Mesenteric fat pad (tissue), 1 donor: ENCODE results near the gene TXNDC8. TPM values are rescaled to one million over a fixed set of nuclear protein-coding genes. Genes with fewer than 3 reads are reported as not detected.

Experiments used
- total RNA-seq: library from RNA; stranded (reverse); fragmentation: NEBNext Ultra II Directional; extraction: Animal tissue kit (Norgen Biotek cat#: 25700); gene quantifications from one replicate; pipeline ENCODE4 v1.2.1, GENCODE V29; 2021
- donor health status: DM: yes; HTN: yes; CAD: no.

The TXNDC8 gene
- total RNA-seq, 1 donor from 2014 or later = not detected

Other genes with a start within 250 kb of the TXNDC8 start
- not detected for gene C9orf152, start 129.7 kb downstream of the TXNDC8 start, total RNA-seq
- gene TXN, start 81.4 kb downstream of the TXNDC8 start, total RNA-seq = 237 TPM
- 359 TPM for gene SVEP1, start 241.9 kb upstream of the TXNDC8 start, total RNA-seq